ENCODE data around the gene AMPD3. TPM values are rescaled to one million over a fixed set of nuclear protein-coding genes. Genes with fewer than 3 reads are reported as not detected.

Gene AMPD3
- total RNA-seq, 1 donor from 2014 or later, result 3.1 TPM

DNA sequence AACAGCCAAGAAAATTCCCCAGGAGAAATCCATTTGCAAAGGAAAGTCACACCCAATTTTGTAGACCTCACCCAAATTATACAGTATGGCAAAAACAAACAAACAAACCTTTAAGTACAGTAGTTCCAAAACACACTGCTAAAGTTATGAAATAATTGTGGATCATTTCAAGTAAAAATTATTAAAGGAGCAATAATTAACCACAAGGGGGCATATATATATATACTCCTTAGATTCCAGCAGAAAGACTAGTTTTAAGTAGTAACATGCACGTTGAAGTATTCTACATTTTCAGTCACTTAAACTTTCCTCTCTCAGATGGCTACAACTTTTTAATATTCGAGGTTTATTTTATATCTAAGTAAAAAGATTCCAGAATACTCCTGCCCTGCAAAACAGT is 59.1 kb downstream of the AMPD3 start:
- Histone ChIP-seq H3K27me3 (ENCODE audit: control insufficient read depth in 3 of 3, insufficient read depth in 3 of 3, low read length in 3 of 3) (no peaks in the 10 kb centered on the region), H3K4me1 (ENCODE audit: control insufficient read depth in 3 of 3, insufficient read depth in 3 of 3, low read length in 3 of 3) (peaks cover 4 to 7% (median 6%) of the 10 kb centered on the region in 3 donors), H3K27ac (ENCODE audit: low read depth, low read length) (no peak overlapping the region), H3K36me3 (ENCODE audit: control insufficient read depth in 3 of 3, insufficient read depth in 3 of 3, low read length in 3 of 3) (peaks cover 2 to 7% (median 3%) of the 10 kb centered on the region in 3 donors), H3K4me3 (ENCODE audit: low read length in 3 of 3) (no peak overlapping the region), H3K9ac (ENCODE audit: low read depth in 1 of 3, low read length in 3 of 3) (no peak overlapping the region), H3K9me3 (ENCODE audit: control insufficient read depth in 3 of 3, low read length in 3 of 3) (no peaks in the 10 kb centered on the region)

DNA sequence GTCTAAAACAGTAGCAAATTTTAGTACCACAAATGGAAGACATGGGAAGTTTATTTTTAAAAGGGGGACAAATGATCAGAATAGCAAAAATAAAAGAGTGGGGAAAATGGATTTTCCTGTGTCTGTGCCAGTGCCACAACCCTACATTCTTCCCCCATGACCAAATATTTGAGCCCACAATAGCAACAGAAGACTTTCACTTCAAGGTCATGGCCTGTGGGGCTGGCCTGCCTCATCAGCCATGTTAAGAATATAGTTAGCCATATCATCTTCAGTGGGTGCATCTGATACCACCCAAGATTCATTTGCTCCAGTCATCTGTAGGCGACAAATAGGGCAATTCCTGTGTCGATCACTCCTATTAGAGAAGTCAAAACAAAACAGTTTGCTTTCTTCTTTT is 59.6 kb downstream of the AMPD3 start:
- Histone ChIP-seq H3K27ac (ENCODE audit: low read depth, low read length) (no peak overlapping the region), H3K4me3 (ENCODE audit: low read length in 3 of 3) (no peak overlapping the region), H3K4me1 (ENCODE audit: control insufficient read depth in 3 of 3, insufficient read depth in 3 of 3, low read length in 3 of 3) (peaks cover 4 to 7% (median 6%) of the 10 kb centered on the region in 3 donors), H3K9ac (ENCODE audit: low read depth in 1 of 3, low read length in 3 of 3) (no peak overlapping the region), H3K9me3 (ENCODE audit: control insufficient read depth in 3 of 3, low read length in 3 of 3) (no peaks in the 10 kb centered on the region), H3K36me3 (ENCODE audit: control insufficient read depth in 3 of 3, insufficient read depth in 3 of 3, low read length in 3 of 3) (peaks cover 2 to 11% (median 7%) of the 10 kb centered on the region in 3 donors), H3K27me3 (ENCODE audit: control insufficient read depth in 3 of 3, insufficient read depth in 3 of 3, low read length in 3 of 3) (no peaks in the 10 kb centered on the region)

DNA sequence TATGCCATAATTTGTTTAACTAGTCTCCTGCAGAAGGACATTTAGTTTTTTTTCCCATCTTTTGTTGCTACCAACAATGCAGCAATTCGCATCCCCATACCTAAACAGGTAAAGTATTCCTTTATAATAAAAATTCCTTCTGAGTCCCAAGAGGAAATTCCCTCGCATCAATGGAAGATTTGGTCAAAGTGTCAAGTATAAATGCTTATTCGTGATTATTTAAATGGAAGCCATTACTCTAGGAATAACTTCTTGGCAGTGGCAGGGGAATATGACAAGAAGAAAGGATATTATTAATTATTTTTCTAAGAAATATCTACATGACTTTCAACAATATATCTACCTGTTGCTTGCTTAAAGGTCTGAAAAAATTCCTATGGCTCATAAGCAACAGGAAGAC is 60.4 kb downstream of the AMPD3 start:
- Histone ChIP-seq H3K4me3 (ENCODE audit: low read length in 3 of 3) (no peak overlapping the region), H3K27me3 (ENCODE audit: control insufficient read depth in 3 of 3, insufficient read depth in 3 of 3, low read length in 3 of 3) (no peaks in the 10 kb centered on the region), H3K27ac (ENCODE audit: low read depth, low read length) (no peak overlapping the region), H3K36me3 (ENCODE audit: control insufficient read depth in 3 of 3, insufficient read depth in 3 of 3, low read length in 3 of 3) (peaks cover 2 to 14% (median 10%) of the 10 kb centered on the region in 3 donors), H3K9ac (ENCODE audit: low read depth in 1 of 3, low read length in 3 of 3) (no peak overlapping the region), H3K4me1 (ENCODE audit: control insufficient read depth in 3 of 3, insufficient read depth in 3 of 3, low read length in 3 of 3) (peaks cover 4 to 7% (median 6%) of the 10 kb centered on the region in 3 donors), H3K9me3 (ENCODE audit: control insufficient read depth in 3 of 3, low read length in 3 of 3) (no peaks in the 10 kb centered on the region)

DNA sequence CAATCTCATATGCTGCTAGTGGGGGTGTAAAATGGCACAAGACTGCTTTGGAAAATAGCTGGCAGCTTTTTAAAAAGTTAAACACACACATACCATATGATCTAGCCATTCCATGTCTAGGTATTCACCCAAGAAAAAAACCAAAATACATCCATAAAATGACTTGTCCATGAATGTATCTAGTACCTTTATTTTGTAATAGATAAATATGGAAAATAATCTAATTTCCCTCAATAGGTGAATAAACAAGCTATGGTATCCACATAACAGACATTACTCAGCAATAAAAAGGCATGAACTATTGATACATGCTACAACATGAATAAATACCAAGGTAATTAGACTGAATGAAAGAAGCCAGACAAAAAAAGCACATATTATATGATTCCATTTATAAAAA is 63.1 kb downstream of the AMPD3 start:
- Histone ChIP-seq H3K36me3 (ENCODE audit: control insufficient read depth in 3 of 3, insufficient read depth in 3 of 3, low read length in 3 of 3) (peaks cover 5 to 23% (median 12%) of the 10 kb centered on the region in 3 donors), H3K4me3 (ENCODE audit: low read length in 3 of 3) (no peak overlapping the region), H3K27ac (ENCODE audit: low read depth, low read length) (no peak overlapping the region), H3K9ac (ENCODE audit: low read depth in 1 of 3, low read length in 3 of 3) (peak overlapping the region in 1 of 3 donors; percentile 9), H3K9me3 (ENCODE audit: control insufficient read depth in 3 of 3, low read length in 3 of 3) (no peaks in the 10 kb centered on the region), H3K27me3 (ENCODE audit: control insufficient read depth in 3 of 3, insufficient read depth in 3 of 3, low read length in 3 of 3) (no peaks in the 10 kb centered on the region), H3K4me1 (ENCODE audit: control insufficient read depth in 3 of 3, insufficient read depth in 3 of 3, low read length in 3 of 3) (peaks cover 11 to 14% (median 12%) of the 10 kb centered on the region in 3 donors)

DNA sequence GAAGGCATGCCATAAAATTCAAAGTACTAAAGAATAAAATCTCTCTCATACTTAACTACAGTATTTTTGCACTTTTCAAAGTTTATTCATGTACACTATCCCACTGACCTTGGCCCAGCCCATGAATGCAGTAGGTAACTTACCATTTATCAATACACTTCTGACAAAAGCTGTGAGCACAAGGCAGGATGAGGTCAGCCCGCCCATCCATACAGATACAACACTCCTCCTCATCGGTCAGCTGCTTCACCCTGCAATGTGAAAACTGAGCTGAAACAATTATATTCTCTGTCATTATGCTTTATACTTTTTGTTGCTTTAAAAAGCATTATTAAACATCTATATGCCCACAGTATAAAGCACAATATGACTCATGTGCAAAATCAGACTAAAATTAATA is 63.8 kb downstream of the AMPD3 start:
- Histone ChIP-seq H3K27me3 (ENCODE audit: control insufficient read depth in 3 of 3, insufficient read depth in 3 of 3, low read length in 3 of 3) (no peaks in the 10 kb centered on the region), H3K9ac (ENCODE audit: low read depth in 1 of 3, low read length in 3 of 3) (no peak overlapping the region), H3K4me3 (ENCODE audit: low read length in 3 of 3) (no peak overlapping the region), H3K27ac (ENCODE audit: low read depth, low read length) (no peak overlapping the region), H3K9me3 (ENCODE audit: control insufficient read depth in 3 of 3, low read length in 3 of 3) (no peaks in the 10 kb centered on the region), H3K4me1 (ENCODE audit: control insufficient read depth in 3 of 3, insufficient read depth in 3 of 3, low read length in 3 of 3) (peaks cover 11 to 16% (median 14%) of the 10 kb centered on the region in 3 donors), H3K36me3 (ENCODE audit: control insufficient read depth in 3 of 3, insufficient read depth in 3 of 3, low read length in 3 of 3) (peaks cover 5 to 28% (median 12%) of the 10 kb centered on the region in 3 donors)

DNA sequence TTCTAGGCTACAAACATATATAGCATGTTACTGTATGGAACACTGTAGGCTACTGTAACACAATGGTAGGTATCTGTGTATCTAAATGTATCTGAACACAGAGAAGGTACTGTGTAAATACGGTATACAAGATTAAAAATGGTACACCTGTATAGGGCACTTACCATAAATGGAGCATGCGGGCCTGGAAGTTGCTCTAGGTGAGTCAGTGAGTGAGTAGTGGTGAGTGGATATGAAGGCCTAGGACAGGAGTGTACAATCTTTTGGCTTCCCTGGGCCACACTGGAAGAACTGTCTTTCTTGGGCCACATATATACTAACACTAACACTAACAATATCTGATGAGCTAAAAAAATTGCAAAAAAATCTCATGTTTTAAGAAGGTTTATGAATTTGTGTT is 64.6 kb downstream of the AMPD3 start:
- Histone ChIP-seq H3K36me3 (ENCODE audit: control insufficient read depth in 3 of 3, insufficient read depth in 3 of 3, low read length in 3 of 3) (peaks cover 5 to 31% (median 12%) of the 10 kb centered on the region in 3 donors), H3K27ac (ENCODE audit: low read depth, low read length) (no peak overlapping the region), H3K9ac (ENCODE audit: low read depth in 1 of 3, low read length in 3 of 3) (no peak overlapping the region), H3K4me1 (ENCODE audit: control insufficient read depth in 3 of 3, insufficient read depth in 3 of 3, low read length in 3 of 3) (peaks cover 10 to 14% (median 12%) of the 10 kb centered on the region in 3 donors), H3K27me3 (ENCODE audit: control insufficient read depth in 3 of 3, insufficient read depth in 3 of 3, low read length in 3 of 3) (no peaks in the 10 kb centered on the region), H3K4me3 (ENCODE audit: low read length in 3 of 3) (no peak overlapping the region), H3K9me3 (ENCODE audit: control insufficient read depth in 3 of 3, low read length in 3 of 3) (no peaks in the 10 kb centered on the region)

DNA sequence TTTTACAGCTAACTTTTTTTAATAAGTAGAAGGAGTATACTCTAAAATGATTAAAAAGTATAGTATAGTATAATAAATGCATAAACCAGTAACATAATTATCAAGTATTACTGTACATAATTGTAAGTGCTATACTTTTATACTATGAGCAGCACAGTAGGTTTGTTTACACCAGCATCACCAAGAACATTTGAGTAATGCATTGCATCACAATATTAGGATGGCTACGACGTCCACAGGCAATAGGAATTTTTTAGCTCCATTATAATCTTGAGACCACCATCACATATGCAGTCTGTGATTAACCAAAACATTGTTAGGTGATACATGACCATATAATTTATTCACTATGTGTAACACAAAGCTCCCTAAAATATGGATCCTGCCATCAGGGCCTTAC is 65.5 kb downstream of the AMPD3 start:
- no peak overlapping the region for H3K27ac ChIP-seq (ENCODE audit: low read depth, low read length)
- no peak overlapping the region for H3K9ac ChIP-seq (ENCODE audit: low read depth in 1 of 3, low read length in 3 of 3)
- peaks cover 5 to 10% (median 9%) of the 10 kb centered on the region in 3 donors for H3K4me1 ChIP-seq (ENCODE audit: control insufficient read depth in 3 of 3, insufficient read depth in 3 of 3, low read length in 3 of 3)
- H3K36me3 ChIP-seq (ENCODE audit: control insufficient read depth in 3 of 3, insufficient read depth in 3 of 3, low read length in 3 of 3), result peaks cover 5 to 34% (median 16%) of the 10 kb centered on the region in 3 donors
- H3K27me3 ChIP-seq (ENCODE audit: control insufficient read depth in 3 of 3, insufficient read depth in 3 of 3, low read length in 3 of 3), result no peaks in the 10 kb centered on the region
- no peak overlapping the region for H3K4me3 ChIP-seq (ENCODE audit: low read length in 3 of 3)
- no peaks in the 10 kb centered on the region for H3K9me3 ChIP-seq (ENCODE audit: control insufficient read depth in 3 of 3, low read length in 3 of 3)

DNA sequence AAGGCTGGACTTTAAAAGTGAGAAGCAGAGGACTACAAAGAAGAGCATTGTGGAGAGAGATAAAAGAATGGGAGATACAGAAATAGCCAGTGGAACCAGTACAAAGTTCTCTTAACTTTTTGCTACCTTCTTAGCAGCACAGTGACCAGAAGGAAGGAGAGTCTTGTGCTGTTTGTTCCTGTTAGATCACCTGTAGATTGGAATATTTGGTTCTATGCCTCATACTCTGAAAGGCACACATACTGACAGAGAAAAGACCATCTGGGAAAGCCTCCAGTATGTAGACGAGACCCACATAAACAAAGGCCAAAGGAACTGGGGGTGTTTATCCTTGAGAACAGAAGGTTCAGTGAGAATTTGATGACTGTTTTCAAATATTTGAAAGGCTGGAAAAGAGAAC is 67.2 kb downstream of the AMPD3 start:
- no peak overlapping the region for H3K9ac ChIP-seq (ENCODE audit: low read depth in 1 of 3, low read length in 3 of 3)
- no peaks in the 10 kb centered on the region for H3K27me3 ChIP-seq (ENCODE audit: control insufficient read depth in 3 of 3, insufficient read depth in 3 of 3, low read length in 3 of 3)
- peaks cover 5 to 40% (median 16%) of the 10 kb centered on the region in 3 donors for H3K36me3 ChIP-seq (ENCODE audit: control insufficient read depth in 3 of 3, insufficient read depth in 3 of 3, low read length in 3 of 3)
- no peak overlapping the region for H3K27ac ChIP-seq (ENCODE audit: low read depth, low read length)
- H3K4me1 ChIP-seq (ENCODE audit: control insufficient read depth in 3 of 3, insufficient read depth in 3 of 3, low read length in 3 of 3), result peaks cover 7 to 12% (median 9%) of the 10 kb centered on the region in 3 donors
- H3K4me3 ChIP-seq (ENCODE audit: low read length in 3 of 3), result no peak overlapping the region
- no peaks in the 10 kb centered on the region for H3K9me3 ChIP-seq (ENCODE audit: control insufficient read depth in 3 of 3, low read length in 3 of 3)

DNA sequence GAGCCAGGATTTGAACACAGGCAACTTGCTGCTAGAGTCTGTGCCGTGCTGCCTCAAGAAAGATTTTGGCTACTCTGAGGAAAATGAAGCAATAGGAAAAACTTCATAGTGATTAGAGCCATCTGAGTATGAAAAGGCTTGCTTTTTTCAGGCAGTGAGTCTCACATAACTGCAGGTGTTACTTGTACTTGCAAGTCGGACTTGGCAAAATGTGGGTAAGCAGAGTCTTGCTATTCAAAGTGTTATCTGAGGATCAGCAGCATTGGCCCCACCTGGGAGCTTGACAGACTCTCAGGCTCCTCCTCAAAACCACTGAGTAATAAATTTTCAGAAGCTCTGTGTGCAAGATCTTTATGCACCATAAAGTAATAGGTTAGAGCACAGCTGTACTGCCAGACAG is 67.9 kb downstream of the AMPD3 start:
- no peak overlapping the region for H3K4me3 ChIP-seq (ENCODE audit: low read length in 3 of 3)
- no peak overlapping the region for H3K9ac ChIP-seq (ENCODE audit: low read depth in 1 of 3, low read length in 3 of 3)
- no peaks in the 10 kb centered on the region for H3K9me3 ChIP-seq (ENCODE audit: control insufficient read depth in 3 of 3, low read length in 3 of 3)
- H3K4me1 ChIP-seq (ENCODE audit: control insufficient read depth in 3 of 3, insufficient read depth in 3 of 3, low read length in 3 of 3), result peaks cover 9 to 18% (median 11%) of the 10 kb centered on the region in 3 donors
- H3K27me3 ChIP-seq (ENCODE audit: control insufficient read depth in 3 of 3, insufficient read depth in 3 of 3, low read length in 3 of 3), result no peaks in the 10 kb centered on the region
- H3K27ac ChIP-seq (ENCODE audit: low read depth, low read length), result no peak overlapping the region
- peaks cover 5 to 43% (median 16%) of the 10 kb centered on the region in 3 donors for H3K36me3 ChIP-seq (ENCODE audit: control insufficient read depth in 3 of 3, insufficient read depth in 3 of 3, low read length in 3 of 3)

DNA sequence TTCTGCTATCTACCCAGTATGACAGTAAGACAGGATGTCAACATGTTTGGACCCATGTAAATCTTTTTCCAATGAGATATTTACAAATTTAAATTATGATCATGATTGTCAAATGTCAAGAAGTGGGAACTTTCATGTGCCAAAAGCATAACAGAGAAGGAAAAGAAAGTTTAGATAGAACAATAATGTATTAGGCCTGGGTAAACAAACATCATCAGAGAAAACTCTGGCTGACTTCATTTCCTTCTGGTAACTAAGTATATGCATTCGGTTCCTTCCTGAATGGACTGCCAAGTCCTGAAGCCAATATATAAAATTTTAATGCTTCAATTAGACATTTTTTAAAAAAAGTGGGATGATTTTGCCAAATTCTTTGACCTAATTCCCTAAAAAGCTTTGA is 69.4 kb downstream of the AMPD3 start:
- H3K9me3 ChIP-seq (ENCODE audit: control insufficient read depth in 3 of 3, low read length in 3 of 3), result no peaks in the 10 kb centered on the region
- no peak overlapping the region for H3K9ac ChIP-seq (ENCODE audit: low read depth in 1 of 3, low read length in 3 of 3)
- peaks cover 9 to 18% (median 11%) of the 10 kb centered on the region in 3 donors for H3K4me1 ChIP-seq (ENCODE audit: control insufficient read depth in 3 of 3, insufficient read depth in 3 of 3, low read length in 3 of 3)
- no peak overlapping the region for H3K4me3 ChIP-seq (ENCODE audit: low read length in 3 of 3)
- H3K36me3 ChIP-seq (ENCODE audit: control insufficient read depth in 3 of 3, insufficient read depth in 3 of 3, low read length in 3 of 3), result peaks cover 8 to 48% (median 24%) of the 10 kb centered on the region in 3 donors
- H3K27ac ChIP-seq (ENCODE audit: low read depth, low read length), result no peak overlapping the region
- no peaks in the 10 kb centered on the region for H3K27me3 ChIP-seq (ENCODE audit: control insufficient read depth in 3 of 3, insufficient read depth in 3 of 3, low read length in 3 of 3)
